GM06990 (cell line): ENCODE measurements around the gene PALLD.

Source experiments
- DNase-seq: peaks from one replicate; pipeline ENCODE4 v3.0.0-alpha.2; 2011; ENCODE audit not compliant: insufficient read length; ENCODE audit errors: extremely low read depth
- H3K27me3 ChIP-seq: replicated peaks from 2 replicates; pipeline ENCODE4 v1.6.0; 2011; ENCODE audit warnings: low read length; ENCODE audit not compliant: control insufficient read depth, insufficient read depth
- H3K36me3 ChIP-seq: 2 replicates; pipeline ENCODE4 v1.5.1; 2011; ENCODE audit warnings: low read length; ENCODE audit not compliant: control insufficient read depth, insufficient read depth
- H3K4me3 ChIP-seq: replicated peaks from 2 replicates; pipeline ENCODE4 v1.5.1; 2011; ENCODE audit warnings: low read depth, mild to moderate bottlenecking, control low read depth, low read length
- TF ChIP-seq, protein P1 (sequence below): IDR thresholded peaks from 2 replicates; pipeline ENCODE4 v1.5.1; 2011; ENCODE audit warnings: low read length, control low read depth, mild to moderate bottlenecking, inconsistent platforms; ENCODE audit not compliant: insufficient read depth, poor library complexity, severe bottlenecking

PALLD gene

DNA sequence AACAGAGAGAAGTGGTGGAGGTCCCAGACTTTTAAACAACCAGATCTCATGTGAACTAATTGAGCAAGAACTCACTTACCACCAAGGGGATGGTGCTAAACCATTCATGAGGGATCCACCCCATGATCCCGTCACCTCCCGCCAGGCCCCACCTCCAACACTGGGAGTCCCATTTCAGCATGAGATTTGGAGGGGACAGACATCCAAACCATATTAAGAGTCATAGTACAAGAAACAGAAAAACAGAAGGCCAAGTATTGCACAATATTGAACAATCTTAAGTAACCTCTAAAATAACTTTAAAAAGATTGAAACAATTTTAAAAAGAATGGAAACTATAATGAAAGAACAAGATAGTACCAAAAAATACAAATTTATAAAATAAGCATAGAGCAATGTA lies 403.2 kb downstream of the PALLD start:
- Histone ChIP-seq H3K27me3 (no peaks in the 10 kb centered on the region), H3K4me3 (no peak overlapping the region), H3K36me3 (no peaks in the 10 kb centered on the region)
- TF ChIP-seq, protein P1, sequence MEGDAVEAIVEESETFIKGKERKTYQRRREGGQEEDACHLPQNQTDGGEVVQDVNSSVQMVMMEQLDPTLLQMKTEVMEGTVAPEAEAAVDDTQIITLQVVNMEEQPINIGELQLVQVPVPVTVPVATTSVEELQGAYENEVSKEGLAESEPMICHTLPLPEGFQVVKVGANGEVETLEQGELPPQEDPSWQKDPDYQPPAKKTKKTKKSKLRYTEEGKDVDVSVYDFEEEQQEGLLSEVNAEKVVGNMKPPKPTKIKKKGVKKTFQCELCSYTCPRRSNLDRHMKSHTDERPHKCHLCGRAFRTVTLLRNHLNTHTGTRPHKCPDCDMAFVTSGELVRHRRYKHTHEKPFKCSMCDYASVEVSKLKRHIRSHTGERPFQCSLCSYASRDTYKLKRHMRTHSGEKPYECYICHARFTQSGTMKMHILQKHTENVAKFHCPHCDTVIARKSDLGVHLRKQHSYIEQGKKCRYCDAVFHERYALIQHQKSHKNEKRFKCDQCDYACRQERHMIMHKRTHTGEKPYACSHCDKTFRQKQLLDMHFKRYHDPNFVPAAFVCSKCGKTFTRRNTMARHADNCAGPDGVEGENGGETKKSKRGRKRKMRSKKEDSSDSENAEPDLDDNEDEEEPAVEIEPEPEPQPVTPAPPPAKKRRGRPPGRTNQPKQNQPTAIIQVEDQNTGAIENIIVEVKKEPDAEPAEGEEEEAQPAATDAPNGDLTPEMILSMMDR, result no peak
- no peak for DNase-seq

DNA sequence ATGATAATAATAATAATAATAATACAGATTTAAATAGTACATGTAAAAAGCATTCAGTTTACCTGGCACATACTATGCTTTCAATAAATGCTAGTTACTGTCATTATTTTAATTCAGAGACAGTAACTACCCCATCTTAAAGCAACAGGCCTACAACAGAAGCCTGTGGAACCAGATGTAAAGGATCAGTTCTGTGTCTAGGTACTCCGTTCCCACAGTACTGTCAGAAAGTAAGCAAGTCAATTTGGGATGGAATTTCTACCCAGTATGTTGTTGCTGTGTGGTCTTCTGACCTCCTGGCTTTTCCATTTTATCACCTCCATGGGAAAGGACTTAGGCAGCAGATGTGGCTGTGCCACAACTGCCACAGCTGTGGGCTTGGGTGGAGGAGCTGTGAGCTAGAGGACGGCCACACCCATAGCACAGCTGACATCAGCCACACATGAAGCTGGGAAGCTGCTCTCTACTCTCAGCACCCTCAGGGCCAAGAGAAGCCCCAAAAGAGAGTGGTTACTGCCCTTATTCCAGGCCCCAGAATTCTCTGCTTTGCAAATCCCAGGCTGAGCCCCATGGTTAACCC lies 410.4 kb downstream of the PALLD start:
- TF ChIP-seq, protein P1, result no peak
- no peaks in the 10 kb centered on the region for H3K36me3 ChIP-seq
- no peak for DNase-seq
- H3K27me3 ChIP-seq, result no peaks in the 10 kb centered on the region
- H3K4me3 ChIP-seq, result no peak overlapping the region

GRCh38 chr4:168908093-168908492 lies 411.2 kb downstream of the PALLD start:
- no peak for DNase-seq
- TF ChIP-seq, protein P1, result no peak

GRCh38 chr4:168908851-168909273 lies 412.0 kb downstream of the PALLD start:
- DNase-seq, result no peak
- no peak overlapping the region for H3K4me3 ChIP-seq
- no peaks in the 10 kb centered on the region for H3K27me3 ChIP-seq
- TF ChIP-seq, protein P1, result no peak
- H3K36me3 ChIP-seq, result no peaks in the 10 kb centered on the region

More at GRCh38 chr4:168908093-168908492, 411.2 kb downstream of the PALLD start:
- Histone ChIP-seq H3K4me3 (no peak overlapping the region), H3K36me3 (no peaks in the 10 kb centered on the region), H3K27me3 (no peaks in the 10 kb centered on the region)

- TF ChIP-seq, protein P1, result no peak
- Histone ChIP-seq H3K27me3 (no peaks in the 10 kb centered on the region), H3K4me3 (no peak overlapping the region), H3K36me3 (no peaks in the 10 kb centered on the region)
- no peak for DNase-seq
Measured at GRCh38 chr4:168914095-168914494, 417.2 kb downstream of the PALLD start.
